ENCODE data around the gene RNF180.
"Not testable (repeated sequence)": the region's sequence is repeated elsewhere in the genome, so short reads cannot be mapped to it uniquely, and the experiment has no call there.

RNF180 gene

GRCh38 chr5:64180661-64181343, 15.2 kb downstream of the RNF180 start:
- no peak for DNase-seq

DNA sequence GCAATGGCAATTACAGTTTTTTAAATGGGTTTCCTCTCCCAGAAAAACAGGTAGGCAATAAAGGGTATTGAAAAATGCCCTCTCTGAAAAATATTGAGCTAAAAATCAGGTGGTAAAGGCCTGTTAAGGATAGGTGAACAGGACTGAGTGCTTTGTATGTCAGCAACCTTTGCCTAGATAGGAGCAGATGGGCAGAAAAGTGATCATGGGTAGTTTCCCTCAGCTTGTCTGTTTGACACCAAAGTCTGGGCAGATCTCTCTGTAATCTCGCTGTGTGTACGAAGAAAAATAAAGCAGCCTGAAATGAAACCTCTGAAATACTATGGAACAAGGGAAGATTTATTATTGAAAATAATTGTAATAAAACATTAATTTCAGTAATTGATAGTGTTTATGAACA, 15.8 kb downstream of the RNF180 start:
- DNase-seq, result no peak

DNA sequence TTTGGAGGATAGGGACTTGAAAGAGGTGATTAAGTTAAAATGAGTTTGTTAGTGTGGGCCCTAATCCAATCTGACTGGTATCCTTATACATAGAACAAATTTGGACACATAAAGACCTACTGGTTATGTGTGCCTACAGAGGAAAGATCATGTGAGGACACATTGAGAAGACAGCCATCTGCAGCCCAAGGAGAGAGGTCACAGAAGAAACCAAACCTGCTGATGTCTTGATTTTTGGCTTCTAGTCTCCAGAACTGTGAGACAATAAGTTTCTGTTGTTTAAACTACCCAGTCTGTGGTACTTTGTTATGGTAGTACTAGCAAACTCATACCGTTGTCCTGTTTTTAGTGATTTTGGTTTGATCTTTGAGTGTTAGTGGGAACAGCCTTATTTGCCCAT, 18.3 kb downstream of the RNF180 start:
- no peak for DNase-seq

DNA sequence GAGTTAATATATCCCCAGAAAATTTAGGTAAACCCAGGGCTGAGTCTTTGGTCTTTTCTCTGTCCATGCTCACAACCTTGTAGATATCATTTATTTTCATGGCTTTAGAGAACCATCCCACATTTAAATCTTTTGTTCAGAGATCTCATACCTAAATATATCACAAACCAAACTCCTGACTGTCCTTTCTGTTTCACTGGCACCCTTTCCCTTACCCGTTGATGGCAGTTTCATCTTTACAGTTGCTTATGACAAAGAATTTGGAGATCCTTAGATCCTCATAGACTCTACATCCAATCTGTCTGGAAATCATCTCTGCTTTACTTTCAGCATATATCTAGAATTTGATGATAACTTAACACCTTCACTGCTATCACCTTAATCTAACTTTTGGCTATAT, 19.2 kb downstream of the RNF180 start:
- no peak for DNase-seq

DNA sequence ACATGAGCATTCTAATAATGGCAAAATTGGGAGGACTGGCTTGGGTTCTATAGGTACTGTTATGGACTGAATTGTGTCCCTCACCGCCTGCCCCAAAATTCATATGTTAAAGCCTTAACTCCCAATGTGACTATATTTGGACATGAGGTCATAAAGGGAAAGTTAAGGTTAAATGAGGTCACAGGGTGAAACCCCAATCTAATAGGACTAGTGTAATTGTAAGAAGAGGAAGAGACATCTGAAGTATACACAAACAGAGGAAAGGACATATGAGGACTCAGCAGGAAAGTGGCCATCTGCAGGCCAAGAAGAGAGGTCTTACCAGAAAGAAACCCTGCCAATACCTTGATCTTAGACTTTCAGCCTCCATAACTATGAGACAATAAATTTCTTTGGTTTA, 23.1 kb downstream of the RNF180 start:
- no peak for DNase-seq

GRCh38 chr5:64190562-64191306, 25.1 kb downstream of the RNF180 start:
- no peak for DNase-seq

- no peak for DNase-seq
Observed at GRCh38 chr5:64195981-64196380, 30.3 kb downstream of the RNF180 start.

DNA sequence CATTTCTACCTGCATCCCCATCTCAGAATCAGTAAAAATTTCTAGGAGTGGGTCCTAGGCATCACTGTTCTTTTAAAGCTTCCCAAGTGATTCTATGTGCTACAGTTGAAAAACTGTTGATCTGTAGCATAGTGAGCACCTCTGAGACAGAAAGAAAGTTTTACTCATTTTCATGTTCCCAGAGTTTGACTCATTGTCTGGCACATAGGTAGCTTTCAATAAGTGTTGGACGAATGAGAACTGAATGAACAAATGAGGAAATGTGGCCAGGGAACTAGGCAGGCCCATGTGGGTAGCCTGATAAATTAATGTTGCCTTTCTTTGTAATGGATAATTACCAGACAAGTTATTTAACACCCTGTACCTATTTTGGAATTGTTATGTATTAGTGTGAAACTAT, 33.8 kb downstream of the RNF180 start:
- no peak for DNase-seq

DNA sequence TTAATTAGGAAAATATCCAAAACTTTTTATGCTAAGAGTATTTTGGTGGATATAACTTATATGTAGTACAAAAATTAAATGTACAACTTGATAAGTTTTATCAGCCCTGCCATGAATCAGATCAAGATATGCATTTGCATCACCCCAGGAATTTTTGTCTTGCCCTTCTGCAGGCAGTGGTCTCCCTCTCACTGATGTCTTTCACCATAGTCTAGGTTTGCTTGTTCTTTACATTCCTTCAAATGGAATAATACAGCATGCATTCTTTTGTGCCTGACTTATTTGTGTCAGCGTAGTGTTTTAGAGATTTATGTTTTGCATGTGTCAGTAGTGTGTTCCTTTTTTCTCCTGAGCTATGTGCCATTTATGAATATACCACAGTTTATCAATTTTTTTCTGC, 36.4 kb downstream of the RNF180 start:
- DNase-seq, result no peak

- no peak for DNase-seq
Observed at GRCh38 chr5:64206653-64207052, 41.0 kb downstream of the RNF180 start.

DNA sequence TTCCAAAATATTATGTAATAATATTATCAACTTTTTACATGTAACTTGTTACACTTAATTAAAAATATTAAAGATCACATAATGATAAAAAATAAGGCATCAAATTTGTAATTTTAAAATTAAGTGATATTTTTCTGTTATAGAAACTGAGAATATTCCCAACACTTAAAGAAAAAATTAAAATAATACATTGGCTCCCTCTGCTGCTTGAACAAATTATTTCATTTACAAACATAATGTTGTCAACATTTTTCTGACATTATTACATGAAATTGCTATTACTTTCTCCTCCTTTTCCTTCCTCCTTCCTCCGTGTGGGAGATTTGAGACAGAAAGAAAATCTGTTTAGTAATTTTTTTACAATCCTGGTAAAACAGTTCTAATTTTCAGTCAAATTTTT, 42.3 kb downstream of the RNF180 start:
- DNase-seq, result no peak

- DNase-seq, result no peak
Observed at GRCh38 chr5:64209353-64209752, 43.7 kb downstream of the RNF180 start.

- DNase-seq, result no peak
Observed at GRCh38 chr5:64210866-64211265, 45.2 kb downstream of the RNF180 start.

GRCh38 chr5:64213011-64213410, 47.4 kb downstream of the RNF180 start:
- DNase-seq, result no peak

DNA sequence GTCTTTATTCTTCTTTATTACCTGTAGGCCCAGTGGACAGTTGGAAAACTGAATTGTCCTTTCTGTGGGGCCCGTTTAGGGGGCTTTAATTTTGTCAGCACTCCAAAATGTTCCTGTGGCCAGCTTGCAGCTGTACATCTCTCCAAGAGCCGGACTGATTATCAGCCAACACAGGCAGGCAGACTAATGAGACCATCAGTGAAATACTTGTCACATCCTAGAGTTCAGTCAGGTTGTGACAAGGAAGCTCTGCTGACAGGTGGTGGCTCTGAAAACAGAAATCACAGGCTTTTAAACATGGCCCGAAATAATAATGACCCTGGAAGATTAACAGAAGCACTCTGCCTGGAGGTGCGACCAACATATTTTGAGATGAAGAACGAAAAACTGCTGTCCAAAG, 47.9 kb downstream of the RNF180 start:
- no peak for DNase-seq

GRCh38 chr5:64214132-64214531, 48.5 kb downstream of the RNF180 start:
- DNase-seq, result no peak

DNA sequence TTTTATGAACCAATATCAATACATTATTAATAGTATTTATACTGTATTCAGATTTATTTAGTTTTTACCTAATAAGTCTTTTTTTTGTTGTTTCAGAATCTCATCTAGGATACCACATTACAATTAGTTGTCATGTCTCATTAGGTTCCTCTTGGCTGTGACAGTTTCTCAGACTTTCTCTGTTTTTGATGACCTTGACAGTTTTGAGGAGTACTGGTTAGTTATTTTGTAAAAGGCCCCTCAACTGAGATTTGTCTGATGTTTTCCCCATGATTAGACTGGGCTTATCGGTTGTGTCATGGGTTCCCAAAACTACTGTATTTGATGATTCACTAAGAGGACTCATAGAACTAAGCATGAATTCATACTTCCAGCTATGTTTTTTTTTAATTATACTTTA, 56.3 kb downstream of the RNF180 start:
- no peak for DNase-seq

DNA sequence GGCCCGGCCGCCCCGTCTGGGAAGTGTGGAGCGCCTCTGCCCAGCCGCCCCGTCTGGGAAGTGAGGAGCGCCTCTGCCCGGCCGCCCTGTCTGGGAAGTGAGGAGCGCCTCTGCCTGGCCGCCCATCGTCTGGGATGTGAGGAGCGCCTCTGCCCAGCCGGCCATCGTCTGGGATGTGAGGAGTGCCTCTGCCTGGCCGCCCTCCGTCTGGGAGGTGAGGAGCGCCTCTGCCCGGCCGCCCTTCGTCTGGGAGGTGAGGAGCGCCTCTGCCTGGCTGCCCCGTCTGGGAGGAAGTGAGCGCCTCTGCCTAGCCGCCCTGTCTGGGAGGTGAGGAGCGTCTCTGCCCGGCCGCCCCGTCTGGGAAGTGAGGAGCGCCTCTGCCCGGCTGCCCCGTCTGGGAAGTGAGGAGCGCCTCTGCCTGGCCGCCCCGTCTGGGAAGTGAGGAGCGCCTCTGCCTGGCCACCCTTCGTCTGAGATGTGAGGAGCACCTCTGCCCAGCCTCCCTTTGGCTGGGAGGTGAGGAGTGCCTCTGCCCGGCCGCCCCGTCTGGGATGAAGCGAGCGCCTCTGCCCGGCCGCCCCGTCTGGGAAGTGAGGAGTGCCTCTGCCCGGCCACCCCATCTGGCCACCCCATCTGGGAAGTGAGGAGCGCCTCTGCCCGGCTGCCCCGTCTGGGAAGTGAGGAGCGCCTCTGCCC, 59.8 kb downstream of the RNF180 start:
- not testable (repeated sequence) for DNase-seq

DNA sequence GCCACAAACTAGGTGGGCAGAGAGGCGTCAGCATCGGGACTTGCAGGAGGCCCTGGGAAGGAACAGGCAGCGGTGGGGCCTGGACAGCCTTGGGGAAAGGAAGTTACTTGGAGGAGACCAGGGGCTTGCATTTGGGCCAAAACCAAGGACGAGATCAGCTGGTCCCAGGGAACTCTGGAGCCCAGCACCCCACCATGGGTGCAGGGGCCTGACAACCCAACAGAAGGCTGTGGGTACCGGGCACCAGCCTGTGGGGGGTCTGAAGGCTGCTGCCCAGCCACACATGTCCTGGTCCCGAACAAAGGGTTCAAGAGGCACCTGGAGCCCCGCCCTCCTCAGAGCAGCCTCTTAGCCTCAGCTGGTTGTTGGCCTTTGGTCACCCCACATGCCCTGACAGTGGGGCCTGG, 61.5 kb downstream of the RNF180 start:
- not testable (repeated sequence) for DNase-seq

- peak; percentile 46 for DNase-seq
Observed at GRCh38 chr5:64229163-64229774, 63.6 kb downstream of the RNF180 start.

DNA sequence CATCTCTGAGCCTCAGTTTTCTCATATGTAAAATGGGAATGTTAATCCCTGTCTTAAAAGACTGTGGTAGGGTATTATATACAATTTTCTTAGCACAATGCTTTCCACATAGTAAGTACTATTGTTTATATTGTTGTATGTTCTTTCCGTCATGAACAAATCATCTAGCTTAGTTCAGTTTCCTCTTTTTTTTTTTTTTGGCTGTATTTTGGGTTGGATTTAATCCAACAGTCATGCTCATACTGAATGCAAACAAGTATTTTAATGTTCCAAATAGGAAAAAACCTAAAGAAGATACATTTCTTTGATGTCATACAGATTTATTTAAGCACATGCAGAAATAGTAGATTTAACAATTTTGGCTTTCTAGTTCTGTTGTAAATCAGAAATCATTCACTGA, 95.1 kb downstream of the RNF180 start:
- DNase-seq, result no peak

DNA sequence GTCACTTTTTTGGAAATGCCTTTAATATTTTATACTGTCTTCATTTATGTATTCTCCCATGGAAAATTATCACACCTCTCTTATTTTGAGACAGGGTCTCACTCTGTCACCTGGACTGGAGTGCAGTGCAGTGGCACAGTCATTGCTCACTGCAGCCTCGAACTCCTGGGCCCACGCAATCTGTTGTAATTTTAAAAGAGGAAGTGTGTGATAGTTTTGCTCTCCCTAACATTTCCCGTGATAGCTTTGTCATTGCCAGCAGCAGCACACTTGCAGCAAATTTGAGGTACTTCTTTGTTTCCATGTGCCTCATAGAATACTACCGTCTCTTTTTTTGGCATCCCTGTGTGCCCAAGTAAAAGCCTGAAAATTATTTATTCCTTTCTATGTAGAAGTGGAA, 103.5 kb downstream of the RNF180 start:
- no peak for DNase-seq

- no peak for DNase-seq
Observed at GRCh38 chr5:64273276-64273675, 107.6 kb downstream of the RNF180 start.
